GM19372 (cell line): Measurements from ENCODE around the gene ZDHHC7.
A peak's percentile ranks its signal among the peaks of the same experiment; 100 is the strongest.
"Not testable (repeated sequence)": the region's sequence is repeated elsewhere in the genome, so short reads cannot be mapped to it uniquely, and the experiment has no call there.

Experiments used
- ATAC-seq: cut with Tn5 transposase; IDR thresholded peaks from one replicate; pipeline ENCODE4 v1.9.1; 2021; ENCODE audit warnings: mild to moderate bottlenecking, low read depth, moderate library complexity; ENCODE audit not compliant: unreplicated experiment

The ZDHHC7 gene

GRCh38 chr16:85010931-85011845 is at the start of gene ZDHHC7:
TSS of gene ZDHHC7 (minus strand) at chr16:85011535. CDS start at chr16:84990618, 20,917 bp downstream.
- peak; percentile 89 for ATAC-seq

GRCh38 chr16:85058909-85059308 is 47.6 kb upstream of the ZDHHC7 start:
- no peak for ATAC-seq

GRCh38 chr16:85057948-85058347 is 46.6 kb upstream of the ZDHHC7 start:
- no peak for ATAC-seq

- ATAC-seq = no peak
These were observed 46.0 kb upstream of the ZDHHC7 start for GRCh38 chr16:85057212-85057889.

- no peak for ATAC-seq
These were observed 44.9 kb upstream of the ZDHHC7 start for GRCh38 chr16:85056211-85056748.

GRCh38 chr16:85055493-85056210 is 44.3 kb upstream of the ZDHHC7 start:
- peak; percentile 78 for ATAC-seq

GRCh38 chr16:85054948-85055492 is 43.7 kb upstream of the ZDHHC7 start:
- ATAC-seq = no peak

GRCh38 chr16:85054321-85054720 is 43.0 kb upstream of the ZDHHC7 start:
- not testable (repeated sequence) for ATAC-seq

- no peak for ATAC-seq
These were observed 41.2 kb upstream of the ZDHHC7 start for GRCh38 chr16:85052536-85052935.

GRCh38 chr16:85051683-85052082 is 40.3 kb upstream of the ZDHHC7 start:
- ATAC-seq = no peak

- no peak for ATAC-seq
These were observed 39.8 kb upstream of the ZDHHC7 start for GRCh38 chr16:85051067-85051581.

- ATAC-seq = no peak
These were observed 38.5 kb upstream of the ZDHHC7 start for GRCh38 chr16:85049706-85050305.

- no peak for ATAC-seq
These were observed 37.7 kb upstream of the ZDHHC7 start for GRCh38 chr16:85048921-85049562.

- ATAC-seq = no peak
These were observed 36.6 kb upstream of the ZDHHC7 start for GRCh38 chr16:85047867-85048455.

GRCh38 chr16:85046931-85047866 is 35.9 kb upstream of the ZDHHC7 start:
- ATAC-seq = no peak

GRCh38 chr16:85046472-85046916 is 35.2 kb upstream of the ZDHHC7 start:
- ATAC-seq = no peak

GRCh38 chr16:85045641-85046471 is 34.5 kb upstream of the ZDHHC7 start:
- ATAC-seq = no peak
